Esophagus muscularis mucosa (tissue), 3 donors: ENCODE data around the gene ZFPM1.

Source experiments
- CTCF ChIP-seq, 3 experiments: fragments of 200-600 bp in 2 of 3; fragments of 450-650 bp in 1 of 3; sonication (generic) in 2 of 3; IDR thresholded peaks; one replicate each; pipeline ENCODE4 v1.5.1; 2017 to 2019; ENCODE audit warnings: antibody characterized with exemption in 3 of 3, mild to moderate bottlenecking in 2 of 3, moderate library complexity in 1 of 3
- EP300 ChIP-seq: sonication (generic); formaldehyde crosslinking; IDR thresholded peaks from one replicate; pipeline ENCODE4 v1.6.1; 2017; ENCODE audit warnings: antibody characterized with exemption

- TF ChIP-seq CTCF (IDR thresholded peaks at IDR 0.05) (no peak), EP300 (no peak)
Measured at GRCh38 chr16:88511060-88511459, 58.0 kb downstream of the ZFPM1 start.
